C1 segment of cervical spinal cord (tissue), 14 donors: ENCODE data around the gene IGFBP4.

ENCODE experiments used
- DNase-seq, 14 donors: peaks; one replicate each; lab custom pipeline; 2025; lab: John Stamatoyannopoulos, UW

Gene IGFBP4

DNA sequence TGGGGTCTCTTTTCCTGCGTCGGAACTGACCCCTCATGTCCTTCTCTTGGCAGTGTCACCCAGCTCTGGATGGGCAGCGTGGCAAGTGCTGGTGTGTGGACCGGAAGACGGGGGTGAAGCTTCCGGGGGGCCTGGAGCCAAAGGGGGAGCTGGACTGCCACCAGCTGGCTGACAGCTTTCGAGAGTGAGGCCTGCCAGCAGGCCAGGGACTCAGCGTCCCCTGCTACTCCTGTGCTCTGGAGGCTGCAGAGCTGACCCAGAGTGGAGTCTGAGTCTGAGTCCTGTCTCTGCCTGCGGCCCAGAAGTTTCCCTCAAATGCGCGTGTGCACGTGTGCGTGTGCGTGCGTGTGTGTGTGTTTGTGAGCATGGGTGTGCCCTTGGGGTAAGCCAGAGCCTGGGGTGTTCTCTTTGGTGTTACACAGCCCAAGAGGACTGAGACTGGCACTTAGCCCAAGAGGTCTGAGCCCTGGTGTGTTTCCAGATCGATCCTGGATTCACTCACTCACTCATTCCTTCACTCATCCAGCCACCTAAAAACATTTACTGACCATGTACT, 13.2 kb downstream of the IGFBP4 start:
- no peak for DNase-seq

- no peak for DNase-seq
Measured at GRCh38 chr17:40457369-40457768, 14.1 kb downstream of the IGFBP4 start.

DNA sequence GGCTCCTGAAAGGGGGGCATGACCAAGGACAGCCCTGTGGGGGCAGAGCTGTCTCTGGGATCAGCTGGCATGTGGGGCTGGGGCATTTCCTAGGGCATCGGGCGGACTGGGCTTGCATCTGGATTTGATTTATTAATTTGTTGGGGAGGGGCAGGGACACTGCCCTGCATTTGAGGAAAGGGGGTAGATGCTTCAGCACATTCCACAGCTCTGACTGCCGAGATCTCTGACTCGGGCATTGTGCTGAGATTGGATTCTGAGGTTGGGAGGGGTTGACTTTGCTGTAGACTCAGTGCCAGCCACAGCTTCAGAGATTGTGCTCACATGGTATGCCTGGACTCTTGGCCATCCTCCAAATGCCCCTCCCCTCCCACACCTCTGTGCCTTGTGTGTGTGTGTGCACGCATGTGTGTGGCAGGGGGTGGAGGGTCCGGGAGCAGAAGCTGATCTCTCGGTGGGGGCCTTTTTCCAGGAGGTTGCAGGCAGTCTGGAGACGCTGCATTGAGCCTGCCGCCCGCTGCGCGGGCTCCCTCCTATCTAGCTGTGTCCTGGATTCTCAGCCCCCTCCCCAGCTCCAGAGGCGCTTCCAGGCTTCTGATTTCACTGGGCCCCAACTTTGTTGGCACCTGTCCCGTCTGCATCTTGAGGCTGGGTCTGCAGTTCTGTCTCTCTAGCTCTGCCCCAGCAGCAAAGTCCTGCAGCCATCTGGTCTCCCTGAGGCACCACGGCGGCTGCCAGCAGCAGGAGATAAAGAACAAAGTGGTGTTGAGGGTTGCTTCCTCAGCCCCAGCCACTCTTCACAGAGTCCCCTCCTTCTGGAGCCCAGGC, 14.9 kb downstream of the IGFBP4 start:
- no peak for DNase-seq

DNA sequence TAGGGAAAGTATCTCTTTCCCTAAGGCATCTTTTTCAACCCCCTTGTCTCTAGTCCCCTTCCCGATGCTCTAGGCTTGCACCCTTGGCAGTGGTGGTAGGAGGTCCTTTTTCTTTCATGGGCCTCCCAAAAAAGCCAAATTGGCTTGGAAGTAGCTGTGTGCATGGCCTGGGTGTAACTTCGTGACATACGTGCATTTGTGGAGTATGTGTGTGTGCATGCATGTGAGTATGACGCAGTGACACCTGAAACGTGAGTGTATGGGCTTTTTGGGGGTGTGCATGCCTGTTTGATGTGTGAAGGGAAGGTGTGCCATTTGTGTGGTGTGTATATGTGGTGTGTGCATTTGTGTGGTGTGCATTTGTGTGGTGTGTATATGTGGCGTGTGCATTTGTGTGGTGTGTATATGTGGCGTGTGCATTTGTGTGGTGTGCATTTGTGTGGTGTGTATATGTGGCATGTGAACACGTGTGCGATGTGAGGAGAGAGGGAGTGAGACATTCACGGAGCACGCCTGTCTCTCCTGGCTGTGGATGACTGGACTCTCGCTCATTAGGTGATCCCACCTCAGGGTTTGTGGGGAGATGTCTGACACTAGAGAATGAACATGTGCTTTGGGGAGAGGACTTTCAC, 15.7 kb downstream of the IGFBP4 start:
- no peak for DNase-seq

- no peak for DNase-seq
Measured at GRCh38 chr17:40459636-40460603, 16.7 kb downstream of the IGFBP4 start.

DNA sequence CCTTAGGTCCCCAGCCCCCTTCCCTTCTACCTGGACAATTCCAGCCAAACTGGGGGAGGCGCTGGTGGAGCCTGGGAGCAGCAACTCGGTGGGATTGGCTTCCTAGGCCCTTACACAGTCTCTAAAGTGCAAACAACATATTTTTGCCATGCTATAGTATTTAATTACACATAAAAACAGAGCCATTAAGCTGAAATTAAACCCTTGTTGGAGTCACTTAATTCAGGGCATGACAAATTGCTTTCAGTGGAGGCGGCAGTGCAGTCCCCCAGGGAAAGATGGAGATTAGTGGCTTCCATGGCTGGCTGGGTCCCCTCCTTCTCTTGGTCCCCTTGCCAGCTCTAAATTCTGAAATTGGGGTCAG, 17.3 kb downstream of the IGFBP4 start:
- DNase-seq = no peak

- DNase-seq = no peak
Measured at GRCh38 chr17:40460968-40461731, 17.9 kb downstream of the IGFBP4 start.

- no peak for DNase-seq
Measured at GRCh38 chr17:40461732-40462342, 18.6 kb downstream of the IGFBP4 start.

DNA sequence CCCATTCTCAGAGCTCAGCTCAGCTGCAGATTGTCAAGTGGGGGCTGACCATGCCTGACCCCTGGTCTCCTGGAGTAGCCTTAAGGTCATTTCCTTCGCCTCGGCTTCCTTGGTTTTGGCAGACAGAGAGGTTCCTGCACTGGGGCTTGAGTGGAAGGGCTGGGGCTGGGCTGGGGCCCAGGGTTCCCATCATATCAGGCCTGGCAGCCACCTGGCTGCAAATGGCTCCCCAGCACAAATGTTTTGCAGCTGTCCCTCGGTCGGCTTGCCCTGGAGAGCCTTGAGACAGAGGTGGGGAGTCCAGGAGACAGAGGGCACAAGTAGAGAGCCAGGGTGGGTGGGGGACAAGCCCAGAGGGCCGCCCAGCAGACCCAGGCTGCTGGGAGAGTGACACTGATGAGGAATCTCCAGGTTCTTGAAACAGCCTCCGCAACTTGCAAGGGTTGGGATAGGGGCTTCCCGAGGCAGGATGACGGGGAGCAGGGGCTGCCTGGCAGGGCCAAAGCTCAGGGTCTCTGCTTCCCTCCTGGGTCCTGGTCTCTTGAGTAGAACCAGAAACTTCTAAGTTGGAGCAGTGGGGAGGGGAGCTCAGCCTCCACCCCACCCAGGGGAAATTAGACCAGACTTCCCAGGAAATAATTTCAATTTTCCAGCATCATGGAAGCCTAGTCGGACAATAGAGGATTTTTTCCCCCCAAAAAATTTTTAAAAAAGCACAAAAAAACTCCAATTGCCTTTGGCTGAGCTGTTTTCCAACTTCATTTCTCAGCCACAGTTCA, 19.3 kb downstream of the IGFBP4 start:
- no peak for DNase-seq

DNA sequence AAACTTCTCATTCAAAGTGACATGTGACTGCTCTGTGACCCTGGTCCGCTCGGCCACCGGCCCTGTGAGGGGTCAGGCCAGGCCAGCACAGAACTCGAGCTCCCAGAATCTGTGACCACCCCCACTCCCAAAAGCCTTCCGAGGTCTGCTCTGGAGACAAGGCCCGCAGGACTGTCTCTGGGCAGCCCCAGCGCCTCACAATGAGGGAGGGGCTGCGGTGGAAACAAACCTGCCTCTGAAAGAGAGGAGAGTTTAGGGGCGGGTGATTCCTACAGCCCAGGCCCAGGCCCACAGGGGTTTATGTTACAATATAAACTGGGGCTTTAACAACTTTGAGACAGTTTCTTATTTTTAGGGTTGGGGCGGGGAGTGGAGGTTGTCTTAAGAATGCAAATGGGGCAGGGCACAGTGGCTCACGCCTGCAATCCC, 19.9 kb downstream of the IGFBP4 start:
- no peak for DNase-seq

GRCh38 chr17:40464392-40464855, 21.2 kb downstream of the IGFBP4 start:
- no peak for DNase-seq

DNA sequence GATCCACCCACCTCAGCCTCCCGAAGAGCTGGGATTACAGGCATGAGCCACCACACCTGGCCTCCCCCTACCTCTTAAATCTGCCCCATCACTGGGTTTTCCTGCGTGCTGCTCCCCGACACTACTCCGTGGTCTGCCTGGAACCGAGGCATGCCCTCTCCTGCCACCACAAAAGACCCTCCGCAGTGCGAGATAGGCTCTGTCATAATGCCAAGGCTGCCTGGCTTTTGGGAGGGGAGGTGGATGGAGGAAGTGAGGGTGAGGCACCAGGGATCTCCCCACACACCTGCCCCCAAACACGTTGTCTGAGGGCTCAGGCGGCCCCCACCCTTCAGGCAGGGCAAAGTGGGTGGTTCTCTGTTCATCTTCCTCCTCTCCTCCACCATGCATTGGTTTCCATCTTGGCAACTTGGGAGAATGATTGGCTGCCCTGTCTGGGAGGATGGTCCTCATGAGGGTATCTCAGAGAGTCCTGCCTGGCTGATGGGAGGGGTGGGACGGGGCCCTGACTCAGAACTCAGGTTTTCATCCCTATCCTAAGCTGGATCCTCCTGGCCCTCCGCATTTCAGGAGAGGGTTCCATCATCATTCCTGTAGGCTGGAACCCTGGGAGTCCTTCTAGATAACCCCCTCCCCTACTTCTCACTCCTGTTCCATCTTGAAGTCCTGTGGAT, 23.2 kb downstream of the IGFBP4 start:
- DNase-seq = no peak

GRCh38 chr17:40467281-40467867, 24.1 kb downstream of the IGFBP4 start:
- no peak for DNase-seq

DNA sequence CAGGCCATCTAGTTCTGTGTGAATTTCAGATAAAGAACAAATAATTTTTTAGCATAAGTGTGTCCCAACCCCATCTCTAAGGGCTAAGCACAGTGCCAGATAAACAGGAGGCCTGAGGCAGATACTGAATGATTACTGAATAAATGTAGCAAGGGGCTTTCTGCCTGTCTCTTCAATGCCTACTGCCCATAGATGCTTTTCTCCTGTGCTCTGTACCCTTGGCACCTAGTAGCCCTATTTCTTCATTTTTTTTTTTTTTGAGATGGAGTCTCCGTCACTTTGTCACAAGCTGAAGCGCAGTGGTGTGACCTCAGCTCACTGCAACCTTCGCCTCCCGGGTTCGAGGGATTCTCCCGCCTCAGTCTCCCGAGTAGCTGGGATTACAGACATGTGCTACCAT, 25.3 kb downstream of the IGFBP4 start:
- DNase-seq = no peak

DNA sequence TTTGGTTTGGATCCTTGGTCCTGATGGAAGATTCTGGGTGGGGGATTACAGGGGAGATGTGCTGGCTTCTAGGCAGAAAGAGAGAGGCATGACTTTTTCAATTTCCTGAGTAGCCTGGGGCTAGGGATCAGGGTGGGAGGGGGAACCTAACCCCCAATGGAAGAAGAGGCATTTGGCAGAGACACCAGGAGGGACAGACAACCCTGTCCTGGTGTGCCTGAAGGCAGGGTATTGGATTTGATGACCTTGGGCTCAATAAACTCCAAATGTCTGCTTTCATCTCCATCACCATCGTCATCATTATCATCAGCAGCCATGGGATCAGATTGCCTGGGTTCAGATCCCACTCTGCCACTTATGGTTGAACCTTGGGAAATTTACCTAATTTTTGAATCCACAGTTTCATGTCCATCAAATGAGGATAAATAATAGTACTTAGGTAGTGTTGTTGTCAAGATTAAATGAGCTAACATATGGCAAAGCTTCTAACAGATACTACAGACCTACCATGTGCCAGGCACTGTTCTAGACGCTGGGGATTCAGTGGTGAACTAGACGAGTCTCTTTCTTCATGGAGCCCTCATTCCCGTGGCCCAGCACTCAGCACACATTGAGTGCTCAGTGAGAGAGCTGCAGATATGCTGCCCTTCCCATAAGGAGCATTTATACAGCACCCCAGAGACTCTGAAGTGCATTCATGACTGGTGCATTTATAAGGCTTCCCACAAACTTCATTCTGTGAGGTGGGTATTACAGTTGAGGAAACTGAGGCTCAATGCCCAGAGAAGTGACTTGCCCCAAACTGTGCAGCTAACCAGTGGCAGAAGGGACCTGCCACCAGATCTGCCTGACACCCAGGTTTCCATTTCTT, 26.8 kb downstream of the IGFBP4 start:
- no peak for DNase-seq

DNA sequence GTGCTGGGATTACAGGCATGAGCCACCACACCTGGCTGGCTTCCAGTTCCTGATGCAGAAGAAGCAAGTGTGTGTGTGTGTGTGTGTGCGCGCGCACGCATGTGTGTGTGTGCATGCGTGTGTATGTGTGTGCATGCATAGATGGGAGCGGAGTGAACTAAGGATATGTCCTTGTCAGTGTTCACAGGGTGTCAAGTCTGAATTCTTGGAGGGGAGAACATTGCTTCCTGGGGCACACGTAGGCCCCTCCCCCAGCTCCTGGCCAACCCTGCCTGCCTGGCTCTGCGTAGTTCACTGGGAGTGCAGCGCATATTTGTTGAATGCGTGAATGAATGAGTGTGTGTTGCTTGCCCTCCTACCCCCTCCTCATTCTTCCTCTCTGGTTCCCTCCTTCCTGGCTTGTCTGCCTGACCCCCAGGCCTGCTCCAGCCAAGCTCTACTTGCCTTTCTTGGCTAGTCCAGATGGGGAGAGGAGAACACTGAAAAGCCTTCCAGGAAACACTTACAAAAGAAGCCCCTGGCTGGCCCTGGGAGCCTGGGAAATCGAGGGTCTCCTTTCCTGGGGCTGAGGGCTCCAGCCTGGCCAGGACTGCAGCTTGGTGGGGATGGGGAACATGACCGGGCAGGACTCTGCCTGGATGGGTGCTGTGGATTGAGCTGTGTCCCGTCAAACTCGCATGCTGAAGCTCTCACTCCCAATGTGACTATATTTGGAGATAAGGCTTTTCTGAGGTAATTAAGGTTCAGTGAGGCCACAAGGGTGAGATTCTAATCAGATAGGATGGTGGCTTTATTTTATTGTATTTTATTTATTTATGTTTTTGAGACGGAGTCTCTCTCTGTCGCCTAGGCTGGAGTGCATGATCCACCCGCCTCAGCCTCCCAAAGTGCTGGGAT, 27.9 kb downstream of the IGFBP4 start:
- no peak for DNase-seq
